GM18498 (cell line): ENCODE data around the gene NUP133.
"Not testable (repeated sequence)": the region's sequence is repeated elsewhere in the genome, so short reads cannot be mapped to it uniquely, and the experiment has no call there.

ENCODE experiments used
- ATAC-seq: cut with Tn5 transposase; IDR thresholded peaks from one replicate; pipeline ENCODE4 v1.9.1; 2021; ENCODE audit warnings: mild to moderate bottlenecking, moderate library complexity; ENCODE audit not compliant: unreplicated experiment

NUP133 gene

DNA sequence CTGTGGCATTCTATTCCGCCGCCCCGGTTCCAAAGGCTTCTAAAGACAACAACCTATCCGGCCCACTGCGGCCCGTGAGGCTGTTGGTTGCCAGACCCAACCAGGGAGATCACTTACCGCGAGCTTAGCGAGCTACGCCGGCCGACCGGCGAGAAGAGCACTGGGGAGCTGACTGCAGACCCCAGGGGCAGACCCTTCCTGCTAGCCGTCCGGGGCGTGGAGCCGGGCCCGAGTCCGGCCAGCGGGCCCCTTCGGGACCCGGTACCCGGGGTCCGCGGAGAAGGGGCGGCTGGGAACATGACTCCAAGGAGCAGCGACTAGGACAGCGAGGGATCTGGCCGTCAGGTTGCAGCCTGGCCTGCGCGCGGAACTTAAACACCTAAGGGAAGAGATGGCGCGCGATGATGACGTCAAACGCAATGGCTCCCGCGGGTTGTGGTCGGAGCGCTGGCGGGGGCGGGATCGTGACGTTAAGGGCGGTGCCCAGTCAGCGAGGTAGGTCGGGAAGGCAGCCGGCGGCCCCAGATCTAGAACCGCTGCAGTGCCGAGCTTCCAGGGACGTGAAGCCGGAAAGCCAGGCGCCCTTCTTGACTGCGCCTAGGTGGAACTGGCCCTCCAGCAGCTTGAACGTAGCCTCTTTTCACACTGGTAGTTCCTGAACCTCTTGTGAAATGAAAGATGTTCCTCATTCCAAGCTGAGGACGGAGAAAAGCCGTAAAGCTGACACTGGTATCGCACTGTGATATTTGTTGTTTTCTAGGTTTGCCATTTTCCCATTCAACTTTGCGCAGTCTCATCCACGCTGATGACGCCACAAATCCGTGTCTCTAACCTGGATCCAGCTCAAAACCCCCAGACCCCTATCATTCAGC, at the start of gene NUP133:
TSS of gene NUP133 (minus strand) at position 391 of the 872 bp plus-strand sequence. CDS start at position 299, 92 bp downstream.
- peak; percentile 94 for ATAC-seq

GRCh38 chr1:229557200-229557850, 49.2 kb upstream of the NUP133 start:
- no peak for ATAC-seq

DNA sequence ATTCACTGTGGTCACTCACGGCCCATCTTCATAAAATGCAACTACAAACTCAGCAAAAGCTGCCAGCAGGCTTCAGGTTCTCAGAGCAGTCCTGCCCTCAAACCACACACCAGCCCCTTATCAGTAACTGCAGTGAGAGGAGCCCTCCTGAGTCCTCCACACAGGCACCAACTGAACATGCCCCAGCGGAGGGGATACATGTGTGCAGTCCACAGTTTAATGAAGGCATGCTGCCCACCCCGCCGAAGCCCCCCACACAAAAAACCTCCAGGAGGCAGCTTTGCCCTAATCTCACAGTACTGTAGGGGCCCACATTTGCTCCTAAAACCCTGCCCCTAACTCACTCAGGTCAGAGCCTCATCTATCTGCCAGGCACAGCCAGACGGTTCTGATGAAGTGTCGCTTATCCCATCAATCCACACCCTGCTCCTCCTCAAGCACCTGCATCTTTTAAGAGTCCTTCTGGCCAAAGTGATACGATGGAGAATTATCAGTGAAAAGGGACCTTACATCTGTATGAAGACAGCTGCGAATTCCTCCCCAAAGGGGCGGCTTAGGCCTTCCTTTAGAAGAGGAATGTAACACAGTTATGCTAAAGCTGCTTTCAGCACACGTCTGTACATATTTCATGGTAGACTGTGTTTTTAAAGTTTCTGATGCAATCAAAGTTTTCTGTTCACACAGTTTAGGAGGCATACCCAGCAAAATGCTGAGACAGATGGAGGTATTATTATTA, 46.9 kb upstream of the NUP133 start:
- no peak for ATAC-seq

- ATAC-seq: no peak
These were observed 45.5 kb upstream of the NUP133 start for GRCh38 chr1:229553621-229554130.

DNA sequence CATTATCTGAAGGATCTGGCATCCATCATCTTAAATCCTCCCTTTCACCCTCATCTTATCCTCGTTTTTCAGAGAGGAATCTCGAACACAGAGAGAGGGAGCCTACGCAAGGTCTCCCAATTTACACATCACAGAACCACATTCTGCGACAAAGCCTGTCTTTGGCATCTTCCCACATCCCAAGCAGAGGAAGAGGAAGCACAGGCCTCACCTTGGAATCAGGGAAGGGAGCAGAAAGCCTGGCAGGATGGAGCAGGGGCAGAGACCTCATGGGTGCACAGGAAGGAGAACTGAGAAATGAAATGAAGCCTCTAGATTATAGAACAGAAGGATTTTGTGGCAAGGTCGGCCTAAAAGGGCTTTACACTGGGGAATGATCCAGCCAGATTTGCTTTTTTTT, 44.6 kb upstream of the NUP133 start:
- no peak for ATAC-seq

DNA sequence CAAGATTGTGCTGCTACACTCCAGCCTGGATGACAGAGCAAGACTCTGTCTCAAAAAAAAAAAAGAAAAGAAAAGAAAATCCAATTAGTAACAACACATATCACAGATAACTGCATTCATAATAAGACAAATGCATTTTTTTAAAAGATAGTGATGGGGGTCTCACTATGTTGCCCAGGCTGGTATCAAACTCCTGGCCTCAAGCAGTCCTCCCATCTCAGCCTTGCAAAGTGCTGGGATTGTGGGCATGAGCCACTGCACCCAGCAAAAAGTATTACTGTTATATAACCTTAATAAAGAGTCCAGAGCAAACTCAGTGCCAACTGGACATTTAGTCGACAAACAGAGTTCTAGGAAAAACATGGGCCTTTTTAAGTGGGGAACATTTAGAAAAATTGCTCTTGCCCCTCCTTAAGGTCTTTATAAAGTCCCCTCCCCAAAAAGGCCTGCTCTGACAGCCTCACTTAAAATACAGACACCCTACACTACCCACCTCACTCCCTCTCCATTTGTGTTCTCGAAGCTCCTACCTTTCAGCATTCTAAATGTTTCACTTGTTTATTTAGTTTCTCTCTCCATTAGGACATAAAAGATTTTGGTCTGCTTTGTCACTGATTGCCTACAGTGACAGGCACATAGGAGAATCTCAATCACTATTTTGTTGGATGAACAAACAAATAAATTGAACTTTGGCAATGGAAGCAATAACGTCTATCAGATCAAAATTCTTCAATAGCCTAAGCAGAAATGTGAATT, 42.8 kb upstream of the NUP133 start:
- no peak for ATAC-seq

DNA sequence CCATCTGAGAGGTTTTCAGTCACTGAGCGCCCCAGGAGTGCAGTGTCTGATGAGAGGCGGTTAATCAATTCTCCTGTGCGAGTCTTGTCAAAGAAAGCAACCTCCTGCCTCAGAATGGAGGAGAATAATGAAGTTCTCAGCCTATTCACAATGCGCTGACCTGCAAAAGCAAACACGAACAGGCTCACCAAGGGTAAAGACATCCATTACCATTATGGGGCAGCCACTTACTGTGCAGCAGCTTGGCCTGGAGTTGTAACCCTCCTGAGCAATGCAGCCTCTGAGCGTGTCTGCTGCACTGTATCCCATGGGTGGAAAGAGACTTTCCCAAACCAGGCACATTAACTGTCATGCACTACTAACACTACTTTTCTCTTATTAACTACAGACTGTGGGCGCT, 39.4 kb upstream of the NUP133 start:
- ATAC-seq: no peak

DNA sequence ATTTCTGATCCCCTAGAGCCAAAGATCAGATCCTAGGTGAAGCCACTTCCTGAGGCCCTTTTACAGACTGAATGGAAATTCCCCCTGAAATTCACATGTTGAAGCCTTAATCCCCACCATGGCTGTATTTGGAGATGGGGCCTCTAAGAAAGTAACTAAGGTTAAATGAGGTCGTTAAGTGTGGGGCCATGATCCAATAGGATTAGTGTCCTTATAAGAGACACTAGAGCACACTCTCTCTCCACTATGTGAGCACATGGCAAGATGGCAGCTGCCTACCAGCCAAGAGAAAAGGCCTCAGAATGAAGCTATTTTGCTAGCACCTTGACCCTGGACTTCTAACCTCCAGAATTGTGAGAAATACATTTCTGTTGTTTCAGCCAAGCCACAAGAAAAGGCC, 36.4 kb upstream of the NUP133 start:
- ATAC-seq: no peak

GRCh38 chr1:229539863-229540506, 31.8 kb upstream of the NUP133 start:
- no peak for ATAC-seq

GRCh38 chr1:229538945-229539344, 30.8 kb upstream of the NUP133 start:
- ATAC-seq: no peak

DNA sequence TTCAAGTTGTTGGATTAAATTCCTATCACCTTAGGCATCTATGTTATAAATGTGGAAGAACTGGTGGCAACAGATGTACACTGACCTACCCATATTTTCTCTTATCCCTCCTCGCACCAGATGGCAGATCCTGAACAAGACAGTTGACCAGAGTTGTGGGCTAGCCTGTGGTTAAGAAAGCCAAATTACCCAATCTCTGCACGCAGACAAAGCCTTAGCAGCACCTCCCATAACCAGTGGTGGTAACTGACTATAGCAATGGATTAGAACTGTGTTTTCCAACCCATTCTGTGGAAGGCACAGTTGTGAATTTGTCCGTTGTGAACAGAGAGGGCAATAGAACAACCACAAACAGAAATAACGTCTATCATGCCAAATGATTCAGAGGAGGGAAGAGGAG, 29.8 kb upstream of the NUP133 start:
- no peak for ATAC-seq

DNA sequence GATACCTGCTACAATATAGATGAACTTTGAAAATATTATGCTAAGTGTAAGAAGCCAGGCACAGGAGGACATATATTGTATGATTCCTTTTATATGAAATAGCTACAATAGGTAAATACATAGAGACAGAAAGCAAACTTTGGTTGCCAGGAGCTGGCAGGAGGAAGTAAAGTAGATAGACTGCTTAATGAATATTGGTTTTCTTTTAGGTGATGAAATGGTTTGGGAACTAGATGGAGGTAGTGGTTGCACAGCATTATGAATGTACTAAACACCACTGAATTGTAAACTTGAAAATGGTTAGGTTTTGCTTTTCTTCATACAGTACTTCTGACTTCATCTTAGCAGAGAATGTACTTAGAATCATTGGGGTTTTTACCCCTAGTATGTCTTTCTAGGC, 28.8 kb upstream of the NUP133 start:
- ATAC-seq: no peak

GRCh38 chr1:229535230-229535629, 27.1 kb upstream of the NUP133 start:
- no peak for ATAC-seq

- no peak for ATAC-seq
These were observed 23.2 kb upstream of the NUP133 start for GRCh38 chr1:229531326-229531725.

DNA sequence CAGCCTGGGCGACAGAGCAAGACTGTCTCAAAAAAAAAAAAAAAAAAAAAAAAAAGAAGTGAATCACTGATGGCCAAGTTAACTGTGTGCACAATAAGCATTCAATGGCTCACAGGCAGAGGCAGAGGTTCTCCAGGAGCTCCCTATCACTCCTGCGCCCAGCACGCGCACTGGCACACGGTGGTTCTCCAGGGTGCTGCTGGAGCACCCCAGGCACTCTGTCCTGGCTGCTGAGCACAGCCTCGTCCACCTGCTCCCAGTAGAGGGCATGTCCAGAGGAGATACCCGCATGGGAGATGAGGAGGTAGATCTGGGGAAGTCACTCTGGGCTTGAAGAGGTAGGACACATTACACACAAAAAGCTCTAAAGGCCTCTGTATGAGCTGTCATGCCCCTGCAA, 21.5 kb upstream of the NUP133 start:
- ATAC-seq: no peak

DNA sequence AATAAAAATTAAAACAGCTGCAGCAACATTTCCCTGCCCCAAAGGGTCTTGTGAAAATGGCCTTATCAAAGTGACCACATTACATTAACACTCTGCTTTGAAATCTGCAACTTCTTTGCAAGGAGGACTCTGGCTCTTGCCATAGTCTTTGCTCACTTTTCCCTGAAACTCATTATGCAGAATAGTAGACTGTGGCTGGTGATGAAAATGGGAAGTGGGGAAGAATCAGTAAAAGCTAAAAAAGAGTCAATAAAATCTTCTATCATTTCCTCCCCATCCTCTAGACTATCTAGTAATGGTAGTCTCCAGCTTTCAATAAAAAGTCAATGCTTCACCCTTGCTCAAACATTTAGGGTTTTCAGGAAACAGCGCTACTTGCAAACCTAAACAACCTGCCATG, 18.6 kb upstream of the NUP133 start:
- no peak for ATAC-seq

DNA sequence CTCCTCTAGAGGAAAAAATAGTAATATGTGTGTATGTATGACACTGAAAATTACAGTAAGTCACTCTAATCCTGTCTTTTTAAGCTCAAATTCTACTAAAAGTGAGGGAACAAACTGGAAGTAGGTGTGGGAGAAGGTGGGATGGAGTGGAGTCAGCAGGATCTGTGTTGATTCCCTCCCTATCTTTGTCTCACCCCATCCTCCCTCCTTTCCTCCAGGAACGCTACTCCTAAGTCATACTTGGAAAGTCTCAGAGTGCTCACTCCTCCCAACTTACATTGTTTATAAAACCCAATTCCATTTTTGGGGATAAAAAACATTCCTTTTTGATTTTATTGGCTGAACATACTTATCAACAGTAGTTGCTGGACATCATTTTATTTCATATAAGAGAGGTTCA, 14.9 kb upstream of the NUP133 start:
- ATAC-seq: no peak

DNA sequence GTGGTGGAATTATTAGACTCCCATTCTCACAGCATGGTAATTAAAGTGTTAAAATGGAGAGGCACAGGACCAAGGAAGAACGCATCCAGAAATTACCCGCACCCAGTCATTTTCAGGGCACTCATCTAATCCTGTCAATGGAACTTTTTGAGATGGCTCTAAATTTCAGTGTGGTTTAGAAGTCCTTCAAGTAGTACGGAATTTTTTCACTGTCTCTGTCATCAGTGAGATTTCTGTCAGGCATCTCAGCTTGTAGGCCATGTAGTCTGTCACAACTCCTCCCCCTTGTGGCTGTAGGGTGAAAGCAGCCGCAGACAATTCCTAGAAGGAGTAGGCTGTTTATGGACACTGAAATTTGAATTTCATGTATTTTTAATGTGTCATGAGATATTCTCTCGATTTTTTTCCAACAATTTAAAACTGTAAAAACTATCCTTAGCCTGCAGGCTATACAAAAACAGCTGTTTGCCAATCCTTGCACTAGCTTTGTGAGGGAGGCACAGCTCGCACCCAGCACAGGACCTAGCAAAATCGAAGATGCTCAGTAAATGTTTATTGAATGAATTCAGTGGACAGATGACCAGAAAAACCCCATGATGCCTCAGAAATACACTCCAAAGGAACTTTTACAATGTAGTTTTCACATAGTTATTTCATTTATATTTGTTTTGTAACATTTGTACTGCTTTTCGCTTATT, 6.6 kb upstream of the NUP133 start:
- ATAC-seq: peak; percentile 80

- not testable (repeated sequence) for ATAC-seq
These were observed 3.5 kb upstream of the NUP133 start for GRCh38 chr1:229511625-229512024.

DNA sequence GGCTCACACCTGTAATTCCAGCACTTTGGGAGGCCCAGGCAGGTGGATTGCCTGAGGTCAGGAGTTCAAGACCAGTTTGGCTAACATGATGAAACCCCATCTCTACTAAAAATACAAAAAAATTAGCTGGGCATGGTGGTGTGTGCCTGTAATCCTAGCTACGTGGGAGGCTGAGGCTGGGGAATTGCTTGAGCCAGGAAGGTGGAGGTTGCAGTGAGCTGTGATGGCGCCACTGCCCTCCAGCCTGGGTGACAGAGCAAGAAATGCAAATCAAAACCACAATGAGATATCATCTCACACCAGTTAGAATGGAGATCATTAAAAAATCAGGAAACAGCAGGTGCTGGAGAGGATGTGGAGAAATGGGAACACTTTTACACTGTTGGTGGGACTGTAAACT, 3.1 kb upstream of the NUP133 start:
- ATAC-seq: not testable (repeated sequence)
